ENCODE measurements around the gene CDC25C.
"Not testable (repeated sequence)": the region's sequence is repeated elsewhere in the genome, so short reads cannot be mapped to it uniquely, and the experiment has no call there.

CDC25C gene

GRCh38 chr5:138344887-138345622, 13.5 kb upstream of the CDC25C start:
- no peak for DNase-seq

- DNase-seq, result no peak
Observed at GRCh38 chr5:138340008-138340407, 8.4 kb upstream of the CDC25C start.

- no peak for DNase-seq
Observed at GRCh38 chr5:138339464-138339863, 7.9 kb upstream of the CDC25C start.

- DNase-seq, result no peak
Observed at GRCh38 chr5:138339091-138339456, 7.5 kb upstream of the CDC25C start.

- no peak for DNase-seq
Observed at GRCh38 chr5:138338411-138339090, 6.9 kb upstream of the CDC25C start.

- DNase-seq, result peak; percentile 96
Observed at GRCh38 chr5:138337685-138338410, 6.2 kb upstream of the CDC25C start, which contains the start of gene FAM53C. TSS of gene FAM53C (plus strand) at chr5:138338266. CDS start at chr5:138341336, 3,070 bp downstream.

GRCh38 chr5:138336952-138337684, 5.5 kb upstream of the CDC25C start:
- DNase-seq, result no peak

GRCh38 chr5:138334867-138335447, 3.4 kb upstream of the CDC25C start:
- DNase-seq, result no peak

- DNase-seq, result no peak
Observed at GRCh38 chr5:138330813-138331448, 673 bp downstream of the CDC25C start.

GRCh38 chr5:138318211-138318610, 13.4 kb downstream of the CDC25C start:
- DNase-seq, result not testable (repeated sequence)

- DNase-seq, result no peak
Observed at GRCh38 chr5:138316355-138316754, 15.2 kb downstream of the CDC25C start.

- DNase-seq, result no peak
Observed at GRCh38 chr5:138315751-138316278, 15.8 kb downstream of the CDC25C start.

GRCh38 chr5:138305797-138306196, 25.8 kb downstream of the CDC25C start:
- no peak for DNase-seq

- DNase-seq, result no peak
Observed at GRCh38 chr5:138303372-138303771, 28.2 kb downstream of the CDC25C start.

GRCh38 chr5:138289296-138289695, 42.3 kb downstream of the CDC25C start:
- DNase-seq, result no peak

- DNase-seq, result no peak
Observed at GRCh38 chr5:138287246-138287645, 44.4 kb downstream of the CDC25C start.

GRCh38 chr5:138282920-138283742, 48.5 kb downstream of the CDC25C start:
- DNase-seq, result no peak

GRCh38 chr5:138280915-138281314, 50.7 kb downstream of the CDC25C start:
- DNase-seq, result no peak

- no peak for DNase-seq
Observed at GRCh38 chr5:138276402-138277054, 55.1 kb downstream of the CDC25C start.

- DNase-seq, result no peak
Observed at GRCh38 chr5:138275895-138276294, 55.7 kb downstream of the CDC25C start.
